Measurements from ENCODE around the gene PDF. TPM values are rescaled to one million over a fixed set of nuclear protein-coding genes. Genes with fewer than 3 reads are reported as not detected.

PDF gene
- total RNA-seq, 2 experiments from 2014 or later, result 33.0 to 36.4 TPM

GRCh38 chr16:69326172-69326873 is 4.1 kb downstream of the PDF start:
- Mint-ChIP-seq H3K4me3 (peak overlapping the region; percentile 36), H3K4me1 (peaks cover 46% of the 10 kb centered on the region), H3K9me3 (no peaks in the 10 kb centered on the region), H3K27me3 (no peaks in the 10 kb centered on the region), H3K36me3 (peaks cover 57% of the 10 kb centered on the region), H3K27ac (peak overlapping the region; percentile 16)
- no peak for DNase-seq

DNA sequence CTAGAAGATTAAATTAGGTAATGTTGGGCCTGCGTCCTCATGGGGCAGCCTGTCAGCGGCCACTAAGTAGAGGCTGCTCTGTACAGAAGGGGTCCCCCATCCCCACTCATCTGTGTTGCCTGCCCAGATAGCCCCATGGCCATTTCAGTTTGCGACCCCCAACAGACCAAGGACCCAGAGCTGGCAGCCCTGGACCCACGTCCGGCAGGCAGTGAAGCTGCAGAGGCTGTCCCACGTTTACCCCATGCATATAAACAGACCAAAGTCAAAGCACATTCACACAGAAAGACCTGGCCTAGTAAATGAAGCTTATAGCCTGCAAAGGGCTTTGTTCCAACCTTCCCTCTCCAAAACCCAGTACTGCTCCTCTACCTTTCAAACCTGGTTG is 4.6 kb downstream of the PDF start:
- H3K4me3 Mint-ChIP-seq, result peak overlapping the region; percentile 36
- H3K4me1 Mint-ChIP-seq, result peaks cover 45% of the 10 kb centered on the region

DNA sequence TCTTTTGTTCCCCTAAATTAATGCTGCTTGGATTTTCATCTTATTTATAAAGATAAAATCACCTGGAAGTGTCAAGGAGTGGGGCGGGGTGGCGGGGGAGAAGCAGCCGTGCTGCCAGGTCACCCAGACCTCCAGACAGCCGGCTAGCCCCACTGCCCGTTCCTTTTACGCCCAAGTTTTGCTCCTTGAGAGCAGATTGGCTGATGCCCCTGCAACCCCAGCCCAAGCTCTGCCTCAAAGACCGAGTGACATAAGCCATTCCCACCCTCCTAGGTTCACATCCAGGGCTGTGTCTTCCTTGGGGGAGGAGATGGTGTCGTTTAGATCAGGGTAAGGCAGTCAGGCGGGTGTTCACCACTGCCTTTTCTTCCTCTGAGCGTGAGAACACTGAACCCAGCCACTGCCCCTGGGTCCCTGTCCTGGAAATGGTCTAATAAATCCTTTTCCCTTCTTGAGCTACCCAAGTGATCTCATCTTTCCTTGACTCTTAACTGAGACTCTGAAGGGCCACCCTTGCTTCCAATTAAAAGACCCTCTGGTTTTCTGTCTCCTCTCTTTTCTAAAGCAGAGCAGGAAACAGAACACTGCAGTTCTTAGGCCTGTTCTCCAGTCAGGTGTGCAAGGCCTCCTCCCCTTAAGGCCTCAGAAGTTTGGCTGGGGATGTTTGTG is 5.7 kb downstream of the PDF start:
- H3K27ac Mint-ChIP-seq, result peak overlapping the region; percentile 63
- peaks cover 44% of the 10 kb centered on the region for H3K4me1 Mint-ChIP-seq
- peaks cover 57% of the 10 kb centered on the region for H3K36me3 Mint-ChIP-seq
- H3K27me3 Mint-ChIP-seq, result no peaks in the 10 kb centered on the region
- no peak overlapping the region for H3K4me3 Mint-ChIP-seq
- DNase-seq, result no peak
- H3K9me3 Mint-ChIP-seq, result no peaks in the 10 kb centered on the region

More for the DNA sequence above, 4.6 kb downstream of the PDF start:
- Mint-ChIP-seq H3K27ac (no peak overlapping the region), H3K9me3 (no peaks in the 10 kb centered on the region), H3K27me3 (no peaks in the 10 kb centered on the region), H3K36me3 (peaks cover 58% of the 10 kb centered on the region)
- DNase-seq, result no peak

DNA sequence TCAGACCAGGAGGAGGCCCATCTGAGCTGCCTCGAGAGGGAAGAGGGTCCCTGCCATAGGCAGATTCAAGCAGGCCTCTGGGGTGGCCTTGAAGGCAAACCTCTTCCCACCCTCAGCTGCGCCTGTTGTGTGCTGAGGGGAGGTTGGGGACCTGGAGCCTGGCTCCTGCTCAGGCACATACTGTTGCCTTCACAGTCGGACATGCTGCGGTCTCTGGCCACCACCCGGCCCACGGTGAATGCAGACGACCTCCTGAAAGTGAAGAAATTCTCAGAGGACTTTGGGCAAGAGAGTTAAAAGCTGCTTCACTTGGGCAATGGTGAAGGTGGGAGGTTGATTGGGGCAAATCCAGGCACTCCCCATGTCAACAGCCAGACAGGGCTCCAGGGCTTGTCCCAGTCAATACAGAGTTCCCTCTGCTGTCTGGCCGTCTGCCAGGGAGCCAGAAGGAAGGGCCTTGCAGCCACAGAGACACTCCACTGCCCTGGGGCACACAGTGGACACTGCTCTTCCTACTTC is 6.3 kb downstream of the PDF start:
- Mint-ChIP-seq H3K9me3 (no peaks in the 10 kb centered on the region), H3K27me3 (no peaks in the 10 kb centered on the region), H3K36me3 (peaks cover 56% of the 10 kb centered on the region), H3K27ac (no peak overlapping the region), H3K4me3 (no peak overlapping the region), H3K4me1 (peaks cover 41% of the 10 kb centered on the region)
- no peak for DNase-seq

- Mint-ChIP-seq H3K27ac (no peak overlapping the region), H3K36me3 (peaks cover 50% of the 10 kb centered on the region), H3K4me1 (peaks cover 34% of the 10 kb centered on the region), H3K4me3 (no peak overlapping the region), H3K9me3 (no peaks in the 10 kb centered on the region), H3K27me3 (no peaks in the 10 kb centered on the region)
- no peak for DNase-seq
These were observed 7.0 kb downstream of the PDF start for GRCh38 chr16:69323415-69323814.

DNA sequence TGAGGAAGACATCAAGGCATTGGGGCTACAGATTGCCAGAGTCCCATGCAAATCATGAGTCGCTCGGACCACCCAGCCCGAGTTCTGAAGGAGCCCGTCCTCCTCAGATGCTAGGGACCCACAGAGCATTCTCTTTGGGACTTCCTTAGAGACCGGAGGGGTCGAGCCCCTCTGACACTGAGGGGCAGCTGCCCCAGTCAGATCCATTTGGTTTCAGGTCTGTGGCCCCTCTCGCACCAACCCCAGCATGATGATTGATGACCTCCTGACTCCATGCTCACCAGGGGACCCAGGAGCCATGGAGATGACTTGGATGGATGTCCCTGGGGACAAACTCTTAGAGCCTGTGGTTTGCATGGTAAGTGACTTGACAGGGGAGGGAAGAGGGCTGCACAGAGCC is 8.0 kb downstream of the PDF start:
- H3K36me3 Mint-ChIP-seq, result peaks cover 44% of the 10 kb centered on the region
- DNase-seq, result no peak

GRCh38 chr16:69321080-69321479 is 9.3 kb downstream of the PDF start:
- DNase-seq, result no peak

More for the DNA sequence above, 8.0 kb downstream of the PDF start:
- Mint-ChIP-seq H3K27ac (peak overlapping the region; percentile 45), H3K9me3 (no peaks in the 10 kb centered on the region), H3K4me3 (no peak overlapping the region), H3K27me3 (no peaks in the 10 kb centered on the region), H3K4me1 (peaks cover 28% of the 10 kb centered on the region)

DNA sequence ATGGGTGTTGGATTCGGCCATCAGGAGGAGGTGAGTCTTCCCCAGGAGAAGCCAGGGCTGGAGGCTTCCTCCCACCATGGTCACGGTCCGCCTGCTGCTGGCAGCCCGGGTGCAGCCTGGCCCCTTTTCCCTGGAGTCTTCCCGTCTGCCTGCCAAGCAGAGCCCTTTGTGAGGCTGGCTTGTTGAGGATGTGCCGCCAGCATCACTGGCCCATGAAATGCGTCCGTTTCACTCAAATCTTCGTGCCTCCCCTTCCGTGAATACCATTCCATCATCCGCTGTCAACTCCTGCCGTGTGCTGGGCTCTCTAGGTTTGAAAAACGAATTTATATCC is 9.7 kb downstream of the PDF start:
- H3K4me3 Mint-ChIP-seq, result no peak overlapping the region
- H3K27ac Mint-ChIP-seq, result no peak overlapping the region

More at GRCh38 chr16:69321080-69321479, 9.3 kb downstream of the PDF start:
- Mint-ChIP-seq H3K27ac (no peak overlapping the region), H3K27me3 (no peaks in the 10 kb centered on the region), H3K36me3 (peaks cover 36% of the 10 kb centered on the region), H3K9me3 (no peaks in the 10 kb centered on the region), H3K4me3 (no peak overlapping the region), H3K4me1 (peaks cover 15% of the 10 kb centered on the region)

GRCh38 chr16:69319826-69320739 is 10.3 kb downstream of the PDF start:
- no peak for DNase-seq
- H3K36me3 Mint-ChIP-seq, result peaks cover 27% of the 10 kb centered on the region

More for the DNA sequence above, 9.7 kb downstream of the PDF start:
- DNase-seq, result no peak
- no peaks in the 10 kb centered on the region for H3K27me3 Mint-ChIP-seq
- peaks cover 11% of the 10 kb centered on the region for H3K4me1 Mint-ChIP-seq
- H3K9me3 Mint-ChIP-seq, result no peaks in the 10 kb centered on the region
- H3K36me3 Mint-ChIP-seq, result peaks cover 32% of the 10 kb centered on the region

DNA sequence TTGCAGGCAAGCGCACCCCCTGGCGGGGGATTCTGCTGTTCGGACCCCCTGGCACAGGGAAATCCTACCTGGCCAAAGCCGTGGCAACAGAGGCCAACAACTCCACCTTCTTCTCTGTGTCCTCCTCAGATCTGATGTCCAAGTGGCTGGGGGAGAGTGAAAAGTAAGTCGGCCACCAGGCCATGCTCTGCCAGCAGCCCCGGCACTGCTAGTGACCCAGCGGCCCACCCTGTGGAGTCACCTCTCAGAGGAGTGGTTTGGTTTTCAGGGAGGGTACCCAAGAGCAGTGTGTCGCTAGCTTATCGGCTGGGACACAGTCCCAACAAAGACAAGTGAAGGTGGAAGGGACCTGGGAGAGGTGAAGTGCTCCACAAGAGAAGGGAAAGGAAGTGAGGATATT is 11.0 kb downstream of the PDF start:
- H3K4me3 Mint-ChIP-seq, result no peak overlapping the region
- peaks cover 23% of the 10 kb centered on the region for H3K36me3 Mint-ChIP-seq
- H3K27ac Mint-ChIP-seq, result no peak overlapping the region
- no peak for DNase-seq
- H3K9me3 Mint-ChIP-seq, result no peaks in the 10 kb centered on the region
- no peaks in the 10 kb centered on the region for H3K27me3 Mint-ChIP-seq
- peaks cover 3% of the 10 kb centered on the region for H3K4me1 Mint-ChIP-seq

More at GRCh38 chr16:69319826-69320739, 10.3 kb downstream of the PDF start:
- Mint-ChIP-seq H3K27ac (no peak overlapping the region), H3K27me3 (no peaks in the 10 kb centered on the region), H3K9me3 (no peaks in the 10 kb centered on the region), H3K4me3 (no peak overlapping the region), H3K4me1 (peaks cover 10% of the 10 kb centered on the region)

DNA sequence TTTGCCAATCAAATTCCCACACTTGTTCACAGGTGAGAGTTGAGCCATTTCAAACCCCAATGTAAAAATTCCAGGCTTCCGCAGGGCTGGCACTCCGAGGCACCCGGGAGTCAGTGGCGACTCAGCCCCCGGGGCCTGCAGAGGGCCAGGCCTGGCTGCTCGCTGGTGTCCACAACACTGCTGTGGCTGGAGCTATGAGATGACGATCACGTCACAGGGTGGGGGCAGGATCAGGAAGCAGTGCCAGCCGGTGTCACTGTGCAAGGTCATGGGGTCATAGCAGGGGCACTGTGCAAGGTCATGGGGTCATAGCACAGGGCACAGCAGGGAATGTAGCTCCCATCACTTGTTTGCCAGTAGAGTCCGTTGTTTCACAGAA is 11.5 kb downstream of the PDF start:
- Mint-ChIP-seq H3K4me1 (peaks cover 1% of the 10 kb centered on the region), H3K36me3 (peaks cover 24% of the 10 kb centered on the region), H3K9me3 (no peaks in the 10 kb centered on the region), H3K27ac (no peak overlapping the region), H3K4me3 (no peak overlapping the region), H3K27me3 (no peaks in the 10 kb centered on the region)
- no peak for DNase-seq

DNA sequence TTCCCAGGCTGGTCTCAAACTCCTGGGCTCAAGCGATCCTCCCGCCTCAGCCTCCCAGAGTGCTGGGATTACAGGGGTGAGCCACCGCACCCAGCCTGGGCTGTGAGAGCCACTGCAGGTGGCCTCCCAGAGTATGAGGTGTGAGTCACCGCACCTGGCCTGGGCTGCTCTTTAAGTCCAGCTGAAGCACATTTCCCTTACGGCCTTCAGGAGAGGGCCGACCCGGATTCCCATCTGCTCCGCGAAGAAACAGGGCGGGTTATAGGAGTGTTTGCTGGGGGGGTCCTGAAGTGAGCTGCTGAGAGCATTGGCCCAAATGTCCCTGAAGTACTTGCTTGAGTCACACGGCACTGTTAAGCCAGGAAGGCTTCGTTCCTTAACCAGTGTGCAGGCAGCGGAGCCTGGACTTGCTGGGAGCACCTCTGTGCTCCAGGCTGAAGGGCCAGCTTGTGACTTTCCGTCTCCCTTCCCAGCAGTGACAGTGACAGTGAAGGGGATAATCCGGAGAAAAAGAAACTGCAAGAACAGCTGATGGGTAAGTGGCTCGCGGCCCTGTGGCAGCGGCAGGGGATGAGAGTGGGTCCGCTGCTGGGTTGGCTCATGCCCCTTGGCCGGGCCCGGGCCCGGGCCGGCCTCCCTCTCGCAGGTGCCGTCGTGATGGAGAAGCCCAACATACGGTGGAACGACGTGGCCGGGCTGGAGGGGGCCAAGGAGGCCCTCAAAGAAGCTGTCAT is 12.0 kb downstream of the PDF start:
- no peak overlapping the region for H3K27ac Mint-ChIP-seq
- H3K4me1 Mint-ChIP-seq, result peaks cover 6% of the 10 kb centered on the region
- H3K36me3 Mint-ChIP-seq, result peaks cover 26% of the 10 kb centered on the region
- no peaks in the 10 kb centered on the region for H3K9me3 Mint-ChIP-seq
- H3K27me3 Mint-ChIP-seq, result no peaks in the 10 kb centered on the region
- DNase-seq, result no peak
- H3K4me3 Mint-ChIP-seq, result no peak overlapping the region

DNA sequence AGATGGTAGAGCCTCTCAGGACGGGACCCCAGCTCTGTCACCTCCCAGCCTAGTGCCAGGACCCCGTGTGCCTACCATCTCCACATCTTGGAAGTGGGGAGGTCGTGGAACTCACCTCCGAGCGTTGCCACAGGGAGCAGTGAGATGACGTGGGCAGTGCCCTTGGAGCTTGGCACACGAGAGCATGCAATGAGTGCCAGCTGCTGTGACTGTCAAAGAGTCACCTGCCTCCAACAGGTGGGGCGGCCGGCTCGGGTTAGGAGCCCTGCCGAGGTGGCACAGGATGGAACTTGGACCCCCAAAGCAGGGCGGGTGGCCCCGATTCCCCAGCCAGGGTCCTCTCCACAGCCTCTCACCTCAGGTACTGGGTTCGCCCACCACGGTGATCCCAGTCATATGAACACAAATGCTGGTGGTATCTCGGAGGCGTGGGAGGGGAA is 13.8 kb downstream of the PDF start:
- DNase-seq, result no peak
- Mint-ChIP-seq H3K4me1 (peaks cover 13% of the 10 kb centered on the region), H3K9me3 (no peaks in the 10 kb centered on the region), H3K4me3 (no peak overlapping the region), H3K36me3 (peaks cover 28% of the 10 kb centered on the region), H3K27ac (no peak overlapping the region), H3K27me3 (no peaks in the 10 kb centered on the region)

DNA sequence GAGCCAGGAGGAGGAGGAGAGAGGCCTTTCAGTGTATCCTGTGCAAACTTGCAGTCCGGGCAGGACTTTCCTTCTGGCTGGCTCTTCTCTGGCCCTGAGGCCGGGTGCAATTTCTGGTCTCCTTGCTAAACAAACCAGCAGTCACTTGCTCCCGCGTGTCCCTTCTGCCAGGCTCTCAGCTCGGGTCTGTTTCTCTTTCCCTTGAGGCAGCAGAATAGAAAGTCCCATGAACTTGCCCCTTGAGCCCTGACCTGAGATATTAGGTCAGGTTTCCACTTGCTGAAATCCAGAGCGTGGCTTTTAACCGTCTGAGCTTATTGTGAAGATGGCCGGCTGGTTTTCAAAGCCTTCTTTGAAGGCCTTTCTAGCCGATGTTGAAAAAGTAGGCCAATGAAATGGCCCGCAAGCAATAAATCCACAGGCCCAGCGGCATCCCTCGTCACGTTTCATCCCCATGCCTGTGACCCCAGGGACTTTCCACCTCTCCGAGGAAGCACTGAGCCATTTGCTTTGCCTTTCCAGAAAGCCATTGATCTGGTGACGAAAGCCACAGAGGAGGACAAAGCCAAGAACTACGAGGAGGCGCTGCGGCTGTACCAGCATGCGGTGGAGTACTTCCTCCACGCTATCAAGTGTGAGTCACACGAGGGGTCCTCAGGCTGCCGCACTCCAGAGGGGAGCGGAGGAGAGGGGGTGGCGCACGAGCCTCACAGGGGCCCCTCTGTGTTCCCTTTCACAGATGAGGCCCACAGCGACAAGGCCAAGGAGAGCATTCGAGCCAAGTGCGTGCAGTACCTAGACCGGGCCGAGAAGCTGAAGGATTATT is 14.7 kb downstream of the PDF start:
- DNase-seq, result no peak
- Mint-ChIP-seq H3K27me3 (no peaks in the 10 kb centered on the region), H3K9me3 (no peaks in the 10 kb centered on the region), H3K4me1 (peaks cover 14% of the 10 kb centered on the region), H3K4me3 (no peak overlapping the region), H3K27ac (no peak overlapping the region), H3K36me3 (peaks cover 21% of the 10 kb centered on the region)
